Small intestine (tissue), 7 donors: ENCODE measurements around the gene PWWP2B. TPM values are rescaled to one million over a fixed set of nuclear protein-coding genes. Genes with fewer than 3 reads are reported as not detected.
A peak's percentile ranks its signal among the peaks of the same experiment; 100 is the strongest.
"Not testable (repeated sequence)": the region's sequence is repeated elsewhere in the genome, so short reads cannot be mapped to it uniquely, and the experiment has no call there.

Experiments
- DNase-seq, 2 donors: peaks; one replicate each; pipeline versions ENCODE4 v3.0.0 to v3.0.0-alpha.2; 2013
- FAIRE-seq: peaks from 2 replicates; lab custom pipeline; 2012; peaks lifted over from hg19 to GRCh38; lab: Jason Lieb, UNC
- H3K27ac ChIP-seq, 3 donors: one replicate each; pipeline ENCODE4 v1.5.1; 2013; ENCODE audit warnings: low read length in 2 of 3, mild to moderate bottlenecking in 2 of 3, control low read depth in 1 of 3, inconsistent platforms in 1 of 3, low read depth in 1 of 3, moderate library complexity in 1 of 3
- H3K27me3 ChIP-seq, 3 donors: one replicate each; pipeline ENCODE4 v1.6.1; 2013; ENCODE audit warnings: low read length in 3 of 3, inconsistent platforms in 1 of 3; ENCODE audit not compliant: control insufficient read depth in 3 of 3, insufficient read depth in 3 of 3
- H3K36me3 ChIP-seq, 3 donors: one replicate each; pipeline ENCODE4 v1.6.1; 2013; ENCODE audit warnings: low read length in 3 of 3, inconsistent platforms in 1 of 3, low read depth in 1 of 3, mild to moderate bottlenecking in 1 of 3, moderate library complexity in 1 of 3; ENCODE audit not compliant: control insufficient read depth in 3 of 3, insufficient read depth in 2 of 3
- H3K4me1 ChIP-seq, 3 donors: one replicate each; pipeline ENCODE4 v1.6.1; 2013; ENCODE audit warnings: low read length in 2 of 3, inconsistent platforms in 1 of 3, low read depth in 1 of 3, mild to moderate bottlenecking in 1 of 3, moderate library complexity in 1 of 3; ENCODE audit not compliant: control insufficient read depth in 3 of 3, insufficient read depth in 2 of 3
- H3K4me3 ChIP-seq, 3 donors: one replicate each; pipeline ENCODE4 v1.5.1; 2013; ENCODE audit warnings: low read length in 3 of 3, control low read depth in 1 of 3, inconsistent platforms in 1 of 3, low read depth in 1 of 3, mild to moderate bottlenecking in 1 of 3, moderate library complexity in 1 of 3
- H3K9me3 ChIP-seq, 2 donors: one replicate each; pipeline ENCODE4 v1.6.1; 2013; ENCODE audit warnings: low read depth in 1 of 2, low read length in 1 of 2; ENCODE audit not compliant: control insufficient read depth in 2 of 2, insufficient read depth in 1 of 2
- WGBS, 3 donors: extraction: QIAGEN DNeasy Blood & Tissue Kit; methylation state at CpG; one replicate each; pipeline ENCODE4 v1.1.7; 2013; 5-methylcytosine and 5-hydroxymethylcytosine counted together
- polyA plus RNA-seq, 4 donors: library from polyadenylated mRNA; stranded (reverse) in 3 of 4; unstranded in 1 of 4; fragments of 200-250 nt in 3 of 4; fragments of 120-200 nt in 1 of 4; gene quantifications; one replicate each; pipeline versions ENCODE4 v1.2.1 to v1.2.3, GENCODE V29; 2013
- donor health status: healthy with polysubstance abuse.
- donor health status: control.
- donor health status: control.
- donor health status: Bipolar disorder and iron deficiency.
- donor health status: healthy.

Gene PWWP2B
- polyA plus RNA-seq, 4 donors, result 7.0 to 34.6 (median 11.9) TPM

DNA sequence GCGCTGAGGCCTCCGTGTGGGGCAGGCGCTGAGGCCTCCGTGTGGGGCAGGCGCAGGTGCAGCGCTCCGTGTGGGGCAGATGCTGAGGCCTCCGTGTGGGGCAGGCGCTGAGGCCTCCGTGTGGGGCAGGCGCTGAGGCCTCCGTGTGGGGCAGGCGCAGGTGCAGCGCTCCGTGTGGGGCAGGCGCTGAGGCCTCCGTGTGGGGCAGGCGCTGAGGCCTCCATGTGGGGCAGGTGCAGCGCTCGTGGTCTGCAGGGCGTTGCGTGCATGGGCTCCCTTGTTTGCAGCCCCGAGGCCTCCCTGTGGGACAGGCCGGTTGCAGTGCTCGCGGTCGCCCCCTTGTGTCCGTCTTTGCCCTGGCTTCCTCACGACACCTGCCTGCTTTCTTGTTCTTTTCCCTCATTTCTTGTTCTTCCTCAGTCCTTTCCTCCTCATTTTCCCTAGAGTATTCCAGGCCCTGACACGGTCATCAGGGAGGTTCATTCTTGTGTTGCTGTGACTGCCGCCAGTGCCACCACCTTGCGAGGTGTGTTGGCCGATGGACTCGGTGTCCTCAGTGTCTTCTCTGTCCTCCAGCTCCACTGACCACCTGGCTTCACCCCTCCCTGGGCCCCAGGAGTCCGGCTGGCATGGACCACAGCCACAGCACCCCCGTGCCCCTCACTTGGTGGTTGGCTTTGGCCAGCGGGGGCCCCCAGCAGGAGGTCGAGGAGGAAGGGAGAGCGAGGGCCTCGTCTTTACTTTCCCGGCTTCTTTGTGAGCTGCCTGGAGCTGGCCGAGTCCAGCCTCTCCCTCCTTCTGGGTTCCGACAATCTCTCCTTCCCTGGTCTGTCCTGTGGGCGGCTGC, 44.3 kb upstream of the PWWP2B start:
- H3K4me1 ChIP-seq, H3K27me3 ChIP-seq, H3K27ac ChIP-seq, H3K9me3 ChIP-seq, H3K4me3 ChIP-seq, FAIRE-seq: not testable (repeated sequence)
- peak; percentile 42 to 77 for DNase-seq
- peaks cover 2 to 59% (median 3%) of the 10 kb centered on the region in 3 donors for H3K36me3 ChIP-seq
- 49 to 53% (median 52%) methylated on average over 28 to 35 of the region's 44 CpGs for WGBS, 3 donors

DNA sequence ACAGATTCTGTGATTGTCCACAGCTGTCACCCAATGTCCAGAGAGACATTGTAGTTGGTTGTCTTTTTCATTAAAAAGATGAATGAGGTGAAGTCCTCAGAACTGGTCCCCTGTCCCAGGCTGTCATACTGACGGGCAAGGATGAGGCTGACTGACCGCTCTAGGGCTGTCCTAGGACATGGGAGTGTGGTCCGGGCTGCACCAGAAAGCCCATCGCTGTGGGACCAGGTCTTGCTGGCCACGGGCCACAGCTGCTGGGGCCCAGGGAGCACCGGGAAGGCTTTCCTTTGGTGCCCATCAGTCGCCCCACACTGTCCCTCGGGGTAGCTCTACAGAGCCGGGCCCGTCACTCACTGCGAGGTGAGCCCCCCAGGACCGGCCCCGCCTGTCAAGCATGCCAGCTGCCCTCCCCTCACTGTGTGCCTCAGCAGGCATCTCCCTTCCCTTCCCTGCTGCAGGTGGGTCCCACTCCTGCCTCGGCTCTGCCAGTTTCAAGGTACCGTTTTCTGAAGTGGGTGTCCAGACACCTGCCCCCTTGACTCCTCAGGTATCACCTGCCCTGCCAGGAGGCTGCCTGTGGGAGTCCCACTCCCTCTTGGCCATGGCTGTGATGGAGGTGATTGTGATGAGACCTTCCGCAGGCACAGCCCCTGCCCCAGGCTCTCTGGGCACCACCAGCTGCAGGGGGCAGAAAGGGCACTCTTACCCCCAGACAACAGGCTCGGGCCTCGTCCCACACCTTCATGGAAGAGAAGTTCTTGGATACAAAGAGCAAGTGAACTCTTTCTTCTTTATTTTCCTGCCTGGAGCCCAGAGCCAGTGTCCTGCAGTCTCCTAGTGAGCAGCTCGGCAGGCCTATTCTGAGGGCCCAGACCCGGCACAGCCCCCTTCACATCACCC, 43.3 kb upstream of the PWWP2B start:
- WGBS, 3 donors, result 88 to 89% (median 89%) methylated on average over 20 of the region's 20 CpGs
- Histone ChIP-seq H3K4me1 (no peaks in the 10 kb centered on the region), H3K9me3 (no peaks in the 10 kb centered on the region), H3K27me3 (no peaks in the 10 kb centered on the region), H3K27ac (no peak overlapping the region), H3K36me3 (peaks cover 2 to 55% (median 3%) of the 10 kb centered on the region in 3 donors), H3K4me3 (no peak overlapping the region)
- DNase-seq, result no peak
- no peak for FAIRE-seq

DNA sequence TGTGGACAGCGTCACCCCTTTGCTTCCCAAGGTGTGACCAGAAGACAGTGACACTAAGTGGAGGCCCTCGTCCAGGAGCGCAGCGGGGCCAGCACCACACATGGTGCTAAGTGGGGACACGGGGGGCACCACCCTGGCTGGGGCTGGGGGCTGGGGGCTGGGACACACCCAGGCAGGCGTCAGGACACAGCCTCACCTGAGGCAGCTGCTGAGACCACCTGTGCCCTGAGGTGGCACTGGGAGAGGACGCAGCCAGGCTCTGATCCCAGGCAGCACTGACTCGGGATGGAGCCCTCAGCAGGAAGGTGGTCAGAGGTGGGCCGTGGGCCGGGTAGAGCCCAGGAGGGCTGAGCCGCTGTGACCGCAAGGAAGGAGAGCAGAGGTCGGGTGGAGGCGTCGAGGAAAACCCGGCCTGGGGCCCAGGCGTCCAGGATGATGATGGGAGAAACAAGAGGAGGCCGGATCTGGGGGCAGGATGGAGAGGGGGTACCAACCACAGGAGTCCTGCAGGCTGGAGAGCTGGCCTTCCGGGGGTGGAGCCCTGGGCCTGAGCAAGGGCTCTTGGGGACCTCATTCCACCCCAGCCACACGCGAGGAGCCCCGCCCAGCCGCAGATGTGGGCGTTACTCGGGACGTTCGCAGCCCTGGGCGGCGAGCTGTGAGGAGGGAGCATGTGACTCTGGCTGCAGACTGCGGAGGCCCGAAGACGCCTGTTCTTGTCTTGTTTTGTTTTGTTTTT, 42.5 kb upstream of the PWWP2B start:
- Histone ChIP-seq H3K27ac (no peak overlapping the region), H3K36me3 (peaks cover 2 to 54% (median 3%) of the 10 kb centered on the region in 3 donors), H3K27me3 (no peaks in the 10 kb centered on the region), H3K4me1 (no peaks in the 10 kb centered on the region), H3K4me3 (no peak overlapping the region), H3K9me3 (no peaks in the 10 kb centered on the region)
- DNase-seq (no peak), FAIRE-seq (no peak)
- WGBS, 3 donors, result 90 to 92% (median 91%) methylated on average over 32 of the region's 32 CpGs

DNA sequence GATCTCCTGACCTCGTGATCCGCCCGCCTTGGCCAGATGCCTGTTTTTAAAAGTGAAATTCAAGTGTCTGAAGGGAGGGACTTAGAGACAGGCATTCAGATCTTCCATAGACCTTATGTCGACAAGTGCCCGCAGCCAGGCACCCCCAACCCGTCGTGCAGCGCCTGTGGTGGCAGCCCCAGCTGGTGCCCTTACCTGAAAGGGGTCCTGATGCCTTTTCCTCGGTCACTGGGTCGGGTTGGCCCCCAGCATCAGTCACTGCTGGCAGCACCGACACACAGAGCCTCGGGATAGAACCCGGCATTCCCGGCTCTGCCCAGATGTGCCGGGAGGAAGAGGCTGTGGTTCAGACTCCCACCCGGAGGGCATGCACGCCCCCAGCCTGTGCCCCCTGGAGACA, 41.7 kb upstream of the PWWP2B start:
- Histone ChIP-seq H3K36me3 (peaks cover 2 to 54% (median 3%) of the 10 kb centered on the region in 3 donors), H3K9me3 (no peaks in the 10 kb centered on the region), H3K4me1 (no peaks in the 10 kb centered on the region), H3K4me3 (no peak overlapping the region), H3K27ac (no peak overlapping the region), H3K27me3 (no peaks in the 10 kb centered on the region)
- no peak for DNase-seq
- FAIRE-seq, result no peak
- WGBS, 3 donors, result 92 to 94% (median 92%) methylated on average over 17 of the region's 17 CpGs

DNA sequence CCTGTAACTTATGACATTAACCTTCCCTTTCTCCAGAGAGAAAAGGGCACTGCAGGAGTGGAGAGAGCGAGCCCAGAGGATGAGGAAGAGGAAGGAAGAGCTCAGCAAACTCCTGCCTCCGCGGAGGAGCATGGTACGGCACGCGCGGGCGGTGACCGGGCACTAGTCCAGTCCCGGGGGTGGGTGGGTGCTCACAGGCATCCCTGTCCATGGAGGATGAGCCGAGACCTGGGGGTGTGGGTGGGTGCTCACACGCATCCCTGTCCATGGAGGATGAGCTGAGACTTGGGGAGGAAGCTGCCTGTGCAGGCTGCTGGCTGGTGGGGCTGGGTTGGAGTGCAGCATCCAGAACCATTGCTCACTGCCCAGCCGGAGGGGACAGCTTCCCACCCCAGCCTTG, 41.2 kb upstream of the PWWP2B start:
- H3K36me3 ChIP-seq, result peaks cover 2 to 52% (median 3%) of the 10 kb centered on the region in 3 donors
- no peak overlapping the region for H3K4me3 ChIP-seq
- no peaks in the 10 kb centered on the region for H3K9me3 ChIP-seq
- WGBS, 3 donors, result 90 to 95% (median 92%) methylated on average over 11 to 13 of the region's 13 CpGs
- DNase-seq, result no peak
- no peak overlapping the region for H3K27ac ChIP-seq
- FAIRE-seq, result no peak
- H3K27me3 ChIP-seq, result no peaks in the 10 kb centered on the region
- H3K4me1 ChIP-seq, result no peaks in the 10 kb centered on the region

DNA sequence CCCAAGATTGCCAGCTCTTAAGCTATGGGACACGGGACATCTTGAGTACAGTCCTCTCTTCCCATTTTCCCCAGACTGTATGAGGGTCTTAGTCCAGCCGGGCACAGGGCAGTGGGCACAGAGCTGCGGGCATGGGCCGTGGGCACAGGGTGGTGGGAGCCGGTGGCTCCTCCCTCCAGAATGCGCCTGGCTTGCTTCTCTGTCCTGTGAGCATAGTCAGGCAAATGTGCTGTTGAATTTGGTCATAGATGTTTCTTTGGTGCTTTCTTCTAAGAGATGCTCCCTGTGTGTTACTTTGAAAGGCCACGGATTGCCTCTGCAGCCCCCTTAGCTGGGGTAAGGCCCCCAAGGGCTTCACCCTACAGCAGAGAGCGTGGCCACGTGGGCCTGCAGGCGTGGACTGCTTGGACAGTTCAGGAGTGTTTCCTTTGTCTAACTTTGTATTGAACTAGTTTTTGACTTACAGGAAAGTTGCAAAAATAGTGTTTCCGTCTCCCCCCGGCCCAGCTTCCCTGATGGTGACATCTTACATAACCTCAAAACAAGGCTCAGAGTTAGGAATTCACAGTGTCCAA, 40.3 kb upstream of the PWWP2B start:
- no peak overlapping the region for H3K4me3 ChIP-seq
- H3K27me3 ChIP-seq, result no peaks in the 10 kb centered on the region
- no peak overlapping the region for H3K27ac ChIP-seq
- 92 to 96% (median 95%) methylated on average over 12 of the region's 12 CpGs for WGBS, 3 donors
- FAIRE-seq (no peak), DNase-seq (no peak)
- no peaks in the 10 kb centered on the region for H3K4me1 ChIP-seq
- H3K36me3 ChIP-seq, result peaks cover under 1 to 50% (median 2%) of the 10 kb centered on the region in 3 donors
- H3K9me3 ChIP-seq, result no peaks in the 10 kb centered on the region

DNA sequence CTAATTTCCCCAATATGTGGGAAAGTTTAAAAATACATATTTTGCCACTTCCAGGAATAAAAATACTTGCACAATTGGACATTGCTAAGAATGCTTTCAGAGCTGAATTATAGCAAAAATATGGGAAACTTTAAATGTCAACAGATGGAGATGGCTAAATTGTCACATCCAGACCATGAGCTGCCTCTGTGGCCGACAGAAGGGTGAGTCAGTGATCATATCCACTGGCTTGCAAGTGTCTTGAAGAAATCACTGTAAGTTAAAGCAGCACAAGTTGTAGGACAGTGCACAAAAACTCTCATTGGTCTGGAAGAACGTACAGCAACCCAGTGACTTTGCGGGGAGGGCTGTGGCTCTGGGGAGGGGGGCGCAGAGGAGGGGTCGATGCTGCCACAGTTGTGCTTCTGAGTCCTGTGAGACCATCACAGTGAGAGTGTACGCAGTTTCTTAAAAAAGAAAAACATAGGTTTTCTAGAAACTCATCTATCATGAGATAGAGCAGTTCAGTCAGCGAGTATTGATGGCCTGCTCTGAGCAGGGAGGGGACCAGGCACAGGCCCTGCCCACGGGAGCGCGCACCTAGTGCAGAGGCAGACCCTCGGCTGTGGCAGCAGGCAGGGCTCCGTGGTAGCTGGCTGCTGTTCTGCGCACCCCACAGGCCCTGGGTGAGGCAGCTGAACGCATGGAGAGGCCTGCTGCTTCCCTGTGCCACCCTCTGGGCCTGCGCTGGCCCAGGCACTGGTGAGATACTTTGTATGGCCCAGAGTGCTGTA, 39.5 kb upstream of the PWWP2B start:
- Histone ChIP-seq H3K36me3 (peaks cover 0 to 55% (median 2%) of the 10 kb centered on the region in 3 donors), H3K27ac (no peak overlapping the region), H3K4me1 (no peaks in the 10 kb centered on the region), H3K27me3 (no peaks in the 10 kb centered on the region), H3K9me3 (no peaks in the 10 kb centered on the region), H3K4me3 (no peak overlapping the region)
- FAIRE-seq (no peak), DNase-seq (no peak)
- WGBS, 3 donors, result 93 to 97% (median 96%) methylated on average over 15 of the region's 15 CpGs
